Measurements from ENCODE around the gene SEC23A. TPM values are rescaled to one million over a fixed set of nuclear protein-coding genes. Genes with fewer than 3 reads are reported as not detected.
A peak's percentile ranks its signal among the peaks of the same experiment; 100 is the strongest.

SEC23A gene
- total and polyA plus RNA-seq, 2 of the 13 experiments (the other 11 are each of a cell fraction or from before 2014, with no cell fraction given): 403 to 887 TPM

- TF ChIP-seq ZNF609 (CRISPR knock-in tag; IDR thresholded peaks at IDR 0.05; ENCODE audit: borderline replicate concordance): no peak
- TF ChIP-seq ZNF446 (CRISPR knock-in tag; IDR thresholded peaks at IDR 0.05): no peak
- no peak for TF ChIP-seq ZNF678 (CRISPR knock-in tag; IDR thresholded peaks at IDR 0.05)
- TF ChIP-seq THAP11 (CRISPR knock-in tag; IDR thresholded peaks at IDR 0.05): peak; percentile 19; the same call in 1 of the 2 replicates
- peak; percentile 64 for TF ChIP-seq SIX1 (CRISPR knock-in tag; IDR thresholded peaks at IDR 0.05; ENCODE audit: borderline replicate concordance)
- peak; percentile 86 for TF ChIP-seq POLR2G (IDR thresholded peaks at IDR 0.05; ENCODE audit: low read depth, low read length)
- TF ChIP-seq ZNF577 (CRISPR knock-in tag; IDR thresholded peaks at IDR 0.05; ENCODE audit: borderline replicate concordance, low read depth): no peak
- TF ChIP-seq ZNF34 (CRISPR knock-in tag; IDR thresholded peaks at IDR 0.05; ENCODE audit: borderline replicate concordance): peak; percentile 15; the same call in 1 of the 2 replicates
- peak; percentile 98 for TF ChIP-seq PPARG (CRISPR knock-in tag; conservative IDR thresholded peaks at IDR 0.05)
- no peak for TF ChIP-seq DZIP1 (CRISPR knock-in tag; IDR thresholded peaks at IDR 0.05)
- TF ChIP-seq SP2 (CRISPR knock-in tag; IDR thresholded peaks at IDR 0.05): no peak
- TF ChIP-seq PRDM4 (CRISPR knock-in tag; IDR thresholded peaks at IDR 0.05; ENCODE audit: borderline replicate concordance): no peak
- no peak for TF ChIP-seq ZNF44 (CRISPR knock-in tag; IDR thresholded peaks at IDR 0.05)
- TF ChIP-seq RFXANK (CRISPR knock-in tag; IDR thresholded peaks at IDR 0.05): no peak
These were observed 618 bp downstream of the SEC23A start (continued) for GRCh38 chr14:39102265-39102968.
